ENCODE results near the gene ZNF18.

The ZNF18 gene

DNA sequence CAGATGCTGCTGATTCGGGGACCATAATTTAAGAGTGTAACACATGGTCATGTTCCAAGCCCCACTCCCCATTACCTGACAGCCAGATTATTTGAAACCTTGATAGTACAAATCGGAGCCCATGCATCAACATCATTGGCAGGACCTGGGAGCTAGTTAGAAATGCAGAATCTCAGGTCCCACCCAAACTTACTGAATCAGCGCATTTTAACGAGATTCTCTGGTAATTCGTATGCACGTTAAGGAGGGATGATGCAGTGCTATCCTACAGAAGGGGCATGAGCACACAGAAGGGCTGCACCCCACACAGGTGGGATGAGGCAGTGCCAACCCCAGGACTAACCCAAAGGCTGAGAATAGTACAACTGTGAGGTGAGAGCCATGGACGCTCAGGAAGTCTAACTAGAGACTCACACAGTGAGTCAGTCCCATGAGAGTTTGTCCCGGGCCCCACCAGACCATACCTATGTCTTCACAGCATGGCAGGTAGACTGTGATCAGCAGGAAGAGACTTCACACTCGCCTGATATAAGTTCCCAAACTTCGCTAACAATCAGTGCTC, 64.9 kb downstream of the ZNF18 start:
- ATAC-seq, result no peak
- no peak for TF ChIP-seq OSR1 (CRISPR knock-in tag; IDR thresholded peaks at IDR 0.05)
- no peak for TF ChIP-seq ZNF565 (CRISPR knock-in tag; conservative IDR thresholded peaks at IDR 0.05; ENCODE audit: low read depth)
- no peak for TF ChIP-seq ARNTL (CRISPR knock-in tag; IDR thresholded peaks at IDR 0.05; ENCODE audit: borderline replicate concordance, low read depth)
- TF ChIP-seq SNAI2 (CRISPR knock-in tag; IDR thresholded peaks at IDR 0.05), result no peak
- no peak for TF ChIP-seq ZNF70 (CRISPR knock-in tag; IDR thresholded peaks at IDR 0.05)

DNA sequence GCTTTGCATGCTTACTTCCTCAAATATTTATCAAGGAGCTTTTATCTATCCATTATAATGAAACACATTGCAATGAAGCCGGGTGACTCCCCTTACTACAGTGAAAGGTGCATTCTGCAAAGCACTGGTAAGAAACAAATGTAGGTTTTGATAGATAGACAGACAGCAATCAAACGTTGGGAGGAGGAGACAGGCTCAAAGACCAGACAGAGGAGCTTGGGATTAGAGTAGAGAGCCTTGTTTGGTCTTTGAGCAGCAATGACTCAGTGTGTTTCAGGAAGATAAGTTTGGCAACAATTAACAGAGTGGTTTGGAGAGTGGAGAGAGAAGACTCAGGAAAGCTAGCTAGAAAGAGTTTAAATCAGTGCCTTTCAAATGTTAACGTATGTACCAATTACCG, 68.8 kb downstream of the ZNF18 start:
- TF ChIP-seq TOX (CRISPR knock-in tag; IDR thresholded peaks at IDR 0.05; ENCODE audit: borderline replicate concordance) (no peak), GLIS3 (CRISPR knock-in tag; IDR thresholded peaks at IDR 0.05) (no peak), SNAI2 (CRISPR knock-in tag; IDR thresholded peaks at IDR 0.05) (no peak), OSR1 (CRISPR knock-in tag; IDR thresholded peaks at IDR 0.05) (no peak), TCF4 (CRISPR knock-in tag; IDR thresholded peaks at IDR 0.05; ENCODE audit: borderline replicate concordance) (no peak), ESRRG (CRISPR knock-in tag; IDR thresholded peaks at IDR 0.05) (no peak), CSDC2 (CRISPR knock-in tag; IDR thresholded peaks at IDR 0.05) (no peak), ARNTL (CRISPR knock-in tag; IDR thresholded peaks at IDR 0.05; ENCODE audit: borderline replicate concordance, low read depth) (no peak), BACH2 (CRISPR knock-in tag; IDR thresholded peaks at IDR 0.05; ENCODE audit: borderline replicate concordance) (no peak), RARB (CRISPR knock-in tag; IDR thresholded peaks at IDR 0.05) (no peak)
- TF ChIP-seq, protein P1, sequence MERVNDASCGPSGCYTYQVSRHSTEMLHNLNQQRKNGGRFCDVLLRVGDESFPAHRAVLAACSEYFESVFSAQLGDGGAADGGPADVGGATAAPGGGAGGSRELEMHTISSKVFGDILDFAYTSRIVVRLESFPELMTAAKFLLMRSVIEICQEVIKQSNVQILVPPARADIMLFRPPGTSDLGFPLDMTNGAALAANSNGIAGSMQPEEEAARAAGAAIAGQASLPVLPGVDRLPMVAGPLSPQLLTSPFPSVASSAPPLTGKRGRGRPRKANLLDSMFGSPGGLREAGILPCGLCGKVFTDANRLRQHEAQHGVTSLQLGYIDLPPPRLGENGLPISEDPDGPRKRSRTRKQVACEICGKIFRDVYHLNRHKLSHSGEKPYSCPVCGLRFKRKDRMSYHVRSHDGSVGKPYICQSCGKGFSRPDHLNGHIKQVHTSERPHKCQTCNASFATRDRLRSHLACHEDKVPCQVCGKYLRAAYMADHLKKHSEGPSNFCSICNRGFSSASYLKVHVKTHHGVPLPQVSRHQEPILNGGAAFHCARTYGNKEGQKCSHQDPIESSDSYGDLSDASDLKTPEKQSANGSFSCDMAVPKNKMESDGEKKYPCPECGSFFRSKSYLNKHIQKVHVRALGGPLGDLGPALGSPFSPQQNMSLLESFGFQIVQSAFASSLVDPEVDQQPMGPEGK (CRISPR knock-in tag; IDR thresholded peaks at IDR 0.05; ENCODE audit: borderline replicate concordance), result no peak
- no peak for ATAC-seq
